Upper lobe of right lung (tissue), 1 donor: ENCODE data around the gene RALGPS1. TPM values are rescaled to one million over a fixed set of nuclear protein-coding genes. Genes with fewer than 3 reads are reported as not detected.

Experiments used
- ATAC-seq: fragments of 200-7000 bp; cut with Tn5 transposase; one replicate; pipeline ENCODE4 v1.9.1; 2020; ENCODE audit warnings: mild to moderate bottlenecking, moderate library complexity
- DNase-seq: peaks from one replicate; pipeline ENCODE4 v3.0.0-alpha.2; 2020
- H3K27ac ChIP-seq: fragments of 200-600 bp; one replicate; pipeline ENCODE4 v1.8.0; 2022
- H3K27me3 ChIP-seq: fragments of 200-600 bp; one replicate; pipeline ENCODE4 v1.8.0; 2022; ENCODE audit warnings: mild to moderate bottlenecking
- H3K36me3 ChIP-seq: fragments of 200-600 bp; one replicate; pipeline ENCODE4 v1.8.0; 2022
- H3K4me1 ChIP-seq: fragments of 200-600 bp; one replicate; pipeline ENCODE4 v1.8.0; 2022
- H3K4me3 ChIP-seq: fragments of 200-600 bp; one replicate; pipeline ENCODE4 v1.8.0; 2022; ENCODE audit warnings: mild to moderate bottlenecking
- H3K9me3 ChIP-seq: fragments of 200-600 bp; one replicate; pipeline ENCODE4 v1.8.0; 2022
- CTCF ChIP-seq: fragments of 200-600 bp; IDR thresholded peaks from one replicate; pipeline ENCODE4 v1.8.0; 2022; ENCODE audit warnings: antibody characterized with exemption
- intact Hi-C: fragments of 100-400 bp; cut with DNase I; formaldehyde crosslinking; loops from one replicate; pipeline ENCODE4 v1.11.0; 2022
- total RNA-seq: library from RNA; stranded (reverse); fragmentation: NEBNext Ultra II Directional; extraction: Animal tissue kit (Norgen Biotek cat#: 25700); gene quantifications from one replicate; pipeline ENCODE4 v1.2.1, GENCODE V29; 2021
- donor health status: DM: no; HTN: yes; CAD: no; lungs with severe emphysema.

The RALGPS1 gene
- total RNA-seq, 1 donor from 2014 or later = 15.9 TPM

DNA sequence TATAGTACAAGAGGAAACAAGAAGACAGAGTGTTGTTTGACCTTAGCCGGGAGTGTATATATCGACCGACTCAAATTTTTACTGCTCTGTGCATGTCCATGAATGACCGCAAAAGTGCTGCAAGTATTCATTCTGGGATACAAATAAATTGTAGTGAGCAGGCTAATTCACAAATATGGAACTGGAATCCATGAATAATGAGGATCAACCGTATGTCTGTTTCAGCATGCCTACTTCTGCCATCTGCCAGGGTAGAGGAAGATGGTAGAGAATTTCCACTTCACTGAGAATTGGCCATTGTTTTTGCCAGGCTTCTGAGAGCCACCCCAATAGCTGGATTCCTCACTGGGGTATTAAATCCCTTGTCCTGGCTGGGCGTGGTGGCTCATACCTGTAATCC lies 8.5 kb upstream of the RALGPS1 start:
- Histone ChIP-seq H3K36me3 (no peaks in the 10 kb centered on the region), H3K4me1 (no peaks in the 10 kb centered on the region), H3K4me3 (no peak overlapping the region), H3K27me3 (no peaks in the 10 kb centered on the region), H3K27ac (no peak overlapping the region), H3K9me3 (no peaks in the 10 kb centered on the region)
- ATAC-seq (no peak), DNase-seq (no peak)
- intact Hi-C loops = no loop called here
- no peak for TF ChIP-seq CTCF

- DNase-seq = no peak
- Histone ChIP-seq H3K27ac (no peak overlapping the region), H3K4me3 (no peak overlapping the region), H3K9me3 (no peaks in the 10 kb centered on the region), H3K36me3 (no peaks in the 10 kb centered on the region), H3K27me3 (no peaks in the 10 kb centered on the region), H3K4me1 (no peaks in the 10 kb centered on the region)
- TF ChIP-seq CTCF = no peak
- intact Hi-C loops = no loop called here
- no peak for ATAC-seq
These were observed 7.5 kb upstream of the RALGPS1 start for GRCh38 chr9:126907058-126907457.

GRCh38 chr9:126915281-126915816 lies 767 bp downstream of the RALGPS1 start:
- Histone ChIP-seq H3K27me3 (no peaks in the 10 kb centered on the region), H3K4me1 (peaks cover 6% of the 10 kb centered on the region), H3K9me3 (no peaks in the 10 kb centered on the region), H3K36me3 (no peaks in the 10 kb centered on the region), H3K4me3 (peak overlapping the region; percentile 50), H3K27ac (no peak overlapping the region)
- peak; percentile 92 for DNase-seq
- intact Hi-C loops = no loop called here
- TF ChIP-seq CTCF = no peak
- ATAC-seq = peak; percentile 83

GRCh38 chr9:126915846-126916543 lies 1.4 kb downstream of the RALGPS1 start:
- Histone ChIP-seq H3K27ac (no peak overlapping the region), H3K36me3 (no peaks in the 10 kb centered on the region), H3K4me1 (peaks cover 6% of the 10 kb centered on the region), H3K9me3 (no peaks in the 10 kb centered on the region), H3K27me3 (no peaks in the 10 kb centered on the region), H3K4me3 (peak overlapping the region; percentile 50)
- ATAC-seq (no peak), DNase-seq (no peak)
- no peak for TF ChIP-seq CTCF
- intact Hi-C loops = no loop called here

DNA sequence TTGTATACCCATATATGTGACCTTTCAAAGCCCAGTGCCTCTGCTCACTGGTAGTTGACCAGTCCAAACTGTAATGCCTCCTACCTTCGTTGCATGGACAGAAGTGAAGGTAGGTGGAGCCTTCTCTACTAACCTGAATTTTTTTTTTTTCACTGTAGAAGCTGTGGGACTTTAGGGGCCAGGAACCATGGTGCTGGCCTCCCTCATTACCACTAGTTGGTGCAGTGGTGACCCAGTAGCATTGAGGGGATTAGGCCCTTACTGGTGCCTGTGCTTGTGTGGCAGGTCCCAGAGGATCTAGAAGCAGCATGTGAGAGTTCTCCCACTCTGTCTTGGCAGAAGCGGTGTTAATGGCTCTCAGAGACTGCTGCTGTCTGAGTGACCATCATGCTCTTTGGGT lies 2.3 kb downstream of the RALGPS1 start:
- Histone ChIP-seq H3K4me1 (peaks cover 6% of the 10 kb centered on the region), H3K4me3 (no peak overlapping the region), H3K27me3 (no peaks in the 10 kb centered on the region), H3K36me3 (no peaks in the 10 kb centered on the region), H3K9me3 (no peaks in the 10 kb centered on the region), H3K27ac (no peak overlapping the region)
- ATAC-seq (no peak), DNase-seq (no peak)
- intact Hi-C loops = no loop called here
- TF ChIP-seq CTCF = no peak
